ENCODE results near the gene CTBP2.

The CTBP2 gene

GRCh38 chr10:125034675-125035074 lies 125.7 kb downstream of the CTBP2 start:
- DNase-seq = no peak

DNA sequence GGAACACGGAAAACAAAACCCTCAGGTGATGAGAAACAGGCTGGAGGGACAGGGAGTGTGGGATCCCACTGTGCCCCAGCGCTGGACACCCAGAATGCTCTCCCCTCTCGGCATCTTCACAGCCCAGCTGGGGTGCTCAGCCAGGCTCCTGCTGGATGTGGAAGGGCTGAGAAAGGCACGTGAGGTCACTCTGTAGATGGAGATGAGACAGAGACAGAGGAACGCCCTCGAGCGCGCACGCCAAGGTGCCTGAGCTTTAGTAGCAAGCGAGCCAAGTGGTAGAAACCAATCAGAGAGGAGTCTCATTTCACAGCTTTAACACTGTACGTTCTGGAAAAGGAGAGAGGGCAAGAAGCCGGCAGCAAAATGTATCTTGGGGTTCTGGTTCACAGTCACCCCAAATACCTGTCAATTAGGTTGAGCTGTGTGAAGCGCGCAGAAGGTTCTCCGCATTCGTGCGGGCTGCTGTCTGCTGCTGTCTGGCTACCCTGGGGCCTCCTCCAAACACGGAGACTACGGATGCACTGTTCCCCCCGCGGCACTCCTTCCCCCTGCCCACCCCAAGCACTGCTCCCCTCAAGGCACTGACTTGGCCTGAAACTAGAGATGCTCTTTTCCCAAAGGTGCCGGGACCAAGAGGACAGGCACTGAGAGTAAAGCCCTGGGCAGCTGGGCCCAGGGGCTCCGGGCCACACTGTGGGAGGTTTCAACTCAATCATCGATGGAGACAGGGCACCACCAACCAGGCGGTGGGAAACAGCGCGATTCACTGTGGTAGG lies 127.0 kb downstream of the CTBP2 start:
- DNase-seq = no peak

GRCh38 chr10:125032474-125033020 lies 127.8 kb downstream of the CTBP2 start:
- DNase-seq = no peak

- no peak for DNase-seq
These were observed 129.7 kb downstream of the CTBP2 start for GRCh38 chr10:125030567-125031197.

DNA sequence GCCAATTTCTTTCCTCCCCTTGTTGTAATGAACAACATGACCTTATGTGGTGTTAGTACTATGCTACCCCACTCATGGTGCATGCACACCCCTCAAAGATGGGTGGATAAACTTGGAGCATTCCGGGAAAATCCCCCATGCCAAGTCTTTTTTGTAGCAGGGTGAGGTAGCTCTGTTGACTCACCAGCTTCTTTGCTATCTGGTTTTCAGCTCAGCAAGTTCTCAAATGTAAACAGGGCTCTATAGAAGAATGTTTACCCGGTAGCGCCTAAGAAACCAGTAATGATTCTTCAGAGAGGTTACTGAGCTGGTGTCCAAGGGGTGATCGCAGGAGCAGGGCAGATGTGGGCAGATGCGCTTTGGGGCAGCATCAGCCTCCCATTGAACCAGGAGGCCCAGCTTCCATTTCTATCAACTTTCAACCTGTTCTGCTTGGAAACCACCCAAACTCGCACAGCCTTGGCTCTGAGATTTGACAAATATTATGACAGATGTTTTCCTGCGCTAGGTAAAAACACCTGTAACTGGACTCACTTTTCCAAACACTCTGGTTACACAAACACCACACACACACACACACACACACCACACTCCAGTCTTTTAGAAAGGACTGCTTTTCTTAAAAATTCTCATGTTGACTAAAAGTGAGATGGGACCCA lies 130.7 kb downstream of the CTBP2 start:
- no peak for DNase-seq

- no peak for DNase-seq
These were observed 132.2 kb downstream of the CTBP2 start for GRCh38 chr10:125027871-125028869.

DNA sequence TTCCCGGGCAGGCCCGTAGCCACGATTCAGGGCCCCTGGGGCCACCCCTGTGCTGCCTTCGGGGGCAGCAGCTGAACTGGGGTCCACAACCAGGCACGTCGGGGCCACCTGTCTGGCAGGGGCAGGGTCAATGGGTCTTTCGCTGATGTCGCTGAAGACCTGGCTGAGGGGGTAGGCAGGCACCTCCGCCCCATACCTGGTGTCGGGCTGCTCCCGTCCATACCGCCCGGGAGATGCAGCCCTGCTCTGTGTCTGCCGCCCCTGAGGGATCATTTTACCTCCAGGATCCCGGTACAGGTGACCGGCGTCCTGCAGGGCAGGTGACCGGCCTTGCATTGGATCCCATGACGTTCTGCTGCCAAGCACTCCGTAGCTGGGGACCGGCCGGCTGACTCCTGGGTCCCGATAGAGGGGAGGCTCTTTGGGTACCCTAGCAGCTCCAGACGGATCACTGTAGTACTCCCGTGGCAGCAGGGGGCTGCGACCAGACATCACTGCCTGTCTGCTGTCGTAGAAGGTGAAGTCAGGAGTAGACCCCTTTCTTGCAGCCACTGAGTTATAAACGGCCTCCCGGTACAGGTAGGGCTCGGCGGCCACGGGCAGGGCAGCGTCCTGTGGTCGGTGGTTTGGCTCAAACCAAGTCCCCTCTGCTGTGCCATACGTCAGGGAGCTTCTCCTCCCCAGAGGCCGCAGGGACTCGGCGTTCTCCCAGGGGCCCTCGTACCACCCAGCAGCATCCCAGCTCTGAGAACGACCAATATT lies 133.2 kb downstream of the CTBP2 start:
- DNase-seq = no peak

DNA sequence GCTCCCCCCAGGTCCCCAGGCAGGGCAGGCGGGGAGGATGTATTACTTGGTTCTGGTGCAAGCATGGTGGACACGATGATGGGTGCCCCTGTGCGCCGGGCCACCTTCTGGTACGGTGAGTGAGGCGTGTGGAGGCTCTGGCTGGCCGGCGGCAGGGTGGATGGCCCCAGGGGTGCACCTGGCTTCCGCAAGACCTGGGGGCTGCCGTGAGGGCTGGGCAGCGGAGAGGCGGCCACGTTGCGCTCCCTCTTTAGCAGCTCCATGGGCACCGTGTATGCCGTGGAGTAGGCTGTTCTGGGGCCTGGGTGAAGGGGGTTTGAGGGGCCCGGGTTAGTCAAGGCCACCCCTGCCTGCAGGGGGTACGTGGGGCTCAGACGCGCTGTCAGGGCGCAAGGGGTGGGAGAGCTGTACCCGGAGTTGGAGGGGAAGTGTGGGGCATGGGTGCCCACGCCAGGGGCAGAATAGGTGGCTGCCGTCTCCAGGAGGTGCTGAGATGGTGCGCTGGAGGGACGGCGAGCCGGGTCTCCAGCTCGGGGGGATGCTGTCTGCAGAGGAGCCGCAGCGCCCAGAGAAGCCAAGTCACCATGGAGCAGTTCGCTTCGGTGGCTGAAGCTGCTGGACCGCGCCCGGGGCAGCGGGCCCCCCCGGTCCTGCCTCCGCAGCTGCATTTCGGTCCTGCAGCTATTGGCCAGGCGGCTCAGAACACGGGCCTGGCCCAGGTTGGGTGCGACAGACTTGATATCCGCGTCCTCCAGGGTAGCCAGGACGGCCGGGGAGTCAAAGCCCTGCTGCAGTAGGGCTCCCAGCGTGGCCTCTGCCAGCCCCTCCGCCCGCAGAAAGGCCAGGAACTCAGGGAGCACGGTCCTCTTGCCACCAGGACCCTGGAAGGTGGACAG lies 134.1 kb downstream of the CTBP2 start:
- no peak for DNase-seq

DNA sequence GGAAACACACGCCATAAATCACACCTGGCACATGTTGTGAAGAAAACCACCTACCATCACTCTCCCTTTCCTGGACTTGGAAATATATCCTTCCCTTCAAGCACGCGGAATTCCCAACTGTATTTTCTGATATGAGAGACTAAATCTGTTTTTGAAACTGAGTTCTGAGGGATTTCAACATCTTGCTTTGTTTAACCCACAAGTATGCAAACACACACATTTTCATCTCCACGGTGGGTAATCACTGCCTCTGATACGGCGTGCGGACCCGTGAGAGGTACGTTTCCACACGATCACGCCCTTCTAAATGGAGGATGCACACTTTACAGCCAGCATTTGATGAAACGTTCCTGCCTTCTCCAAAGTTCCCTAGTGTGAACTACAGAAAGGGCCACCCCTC lies 135.0 kb downstream of the CTBP2 start:
- DNase-seq = no peak

DNA sequence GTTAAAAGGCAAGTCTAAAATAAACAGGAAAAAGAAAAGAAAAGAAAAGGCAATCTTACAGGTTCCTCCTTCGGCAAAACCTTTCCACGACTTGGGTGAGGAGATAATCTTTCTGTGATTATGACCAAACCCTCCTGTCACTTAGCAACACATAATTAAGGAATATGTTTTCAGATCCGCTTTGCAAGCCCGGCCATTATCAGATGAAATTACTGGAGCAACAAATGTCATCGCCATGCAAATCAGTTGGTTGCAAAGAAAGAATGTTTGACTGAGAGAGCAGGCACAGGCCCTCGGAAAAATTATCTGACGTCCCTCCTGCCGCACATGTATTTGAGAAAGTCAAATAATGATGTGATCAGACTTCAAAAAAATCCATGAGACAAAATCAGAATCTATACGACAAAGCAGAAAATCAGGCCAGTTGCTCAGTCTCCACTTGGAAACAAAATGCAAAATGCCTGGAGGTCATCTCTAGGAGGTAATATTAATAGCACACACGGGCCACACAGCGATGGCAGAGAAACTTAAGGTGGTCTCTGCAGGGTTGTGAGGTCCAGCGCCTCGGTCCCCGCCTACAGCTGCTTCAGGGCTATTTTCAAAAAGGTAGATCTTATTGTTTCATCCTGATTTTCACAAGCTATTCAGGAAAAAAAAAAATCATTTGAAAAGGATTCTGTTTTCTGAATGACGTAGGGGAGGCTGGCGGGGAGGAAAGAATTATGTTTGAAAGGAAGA lies 135.7 kb downstream of the CTBP2 start:
- no peak for DNase-seq

- DNase-seq = no peak
These were observed 136.4 kb downstream of the CTBP2 start for GRCh38 chr10:125023862-125024496.

GRCh38 chr10:125023255-125023654 lies 137.1 kb downstream of the CTBP2 start:
- no peak for DNase-seq

GRCh38 chr10:125022671-125023070 lies 137.7 kb downstream of the CTBP2 start:
- DNase-seq = no peak

- DNase-seq = no peak
These were observed 138.5 kb downstream of the CTBP2 start for GRCh38 chr10:125021686-125022344.

DNA sequence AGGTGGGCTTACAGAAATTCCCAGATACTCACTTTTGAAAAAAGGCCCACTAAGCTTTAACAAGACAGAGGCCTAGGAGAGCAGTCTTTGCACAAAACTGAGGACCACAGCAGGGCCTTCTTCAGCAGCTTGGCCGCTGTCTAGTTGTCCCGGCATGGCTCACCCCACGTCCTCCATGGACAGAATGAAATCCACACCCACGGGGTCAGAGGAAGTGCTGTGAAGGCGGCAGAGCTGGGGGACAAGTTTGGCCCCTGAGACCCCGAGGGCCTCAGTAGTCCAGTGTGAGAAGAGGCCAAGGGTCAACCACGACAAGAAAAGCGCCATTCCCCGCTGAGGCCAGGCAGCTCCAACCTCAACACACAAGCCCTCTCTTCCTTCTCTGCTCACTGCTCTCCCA lies 139.5 kb downstream of the CTBP2 start:
- DNase-seq = no peak

DNA sequence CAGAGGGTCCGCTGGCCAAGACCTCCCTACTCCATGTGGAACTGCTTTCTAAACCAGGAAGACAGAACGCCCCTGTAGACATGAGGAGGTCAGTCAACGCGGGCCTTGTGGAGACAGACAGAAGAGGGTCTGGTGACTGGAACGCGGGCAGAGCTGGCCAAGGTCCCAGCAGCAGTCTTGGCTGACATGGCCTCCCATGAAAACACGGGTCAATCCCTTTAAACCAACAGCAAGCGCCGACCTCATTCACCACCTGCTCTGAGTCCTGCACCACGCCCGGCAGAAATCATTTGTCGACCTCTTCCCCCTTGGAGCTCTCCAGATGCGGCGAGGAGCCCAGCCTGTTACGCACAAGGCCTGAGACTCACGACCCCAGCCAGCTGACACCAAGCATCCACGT lies 140.0 kb downstream of the CTBP2 start:
- DNase-seq = no peak

DNA sequence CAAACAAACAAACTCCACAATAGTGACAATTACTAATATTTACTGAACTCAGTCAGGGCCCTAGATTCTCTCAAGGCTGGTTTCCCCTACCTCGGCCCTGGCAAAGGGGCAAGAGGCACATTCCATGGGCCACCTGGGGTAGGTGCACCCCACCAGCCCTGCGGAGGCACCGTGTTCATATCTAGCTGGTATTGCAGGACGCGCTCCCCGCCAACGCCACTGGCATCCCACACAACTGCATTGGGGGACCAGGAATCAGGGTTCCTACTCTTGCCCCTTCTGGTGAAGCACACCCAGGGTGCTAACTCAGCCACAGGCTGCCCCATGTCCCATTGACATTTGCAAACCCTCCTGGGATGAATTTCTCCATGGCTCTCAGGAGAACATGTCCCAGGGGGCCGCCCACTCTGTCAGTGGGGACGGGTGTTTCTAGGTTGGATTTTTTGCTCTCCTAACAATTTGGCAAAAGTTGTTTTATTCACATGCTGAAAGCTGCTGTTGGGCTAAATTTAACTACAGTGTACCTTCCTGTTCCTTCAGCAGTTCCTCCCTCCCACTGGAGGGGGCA lies 141.7 kb downstream of the CTBP2 start:
- no peak for DNase-seq

DNA sequence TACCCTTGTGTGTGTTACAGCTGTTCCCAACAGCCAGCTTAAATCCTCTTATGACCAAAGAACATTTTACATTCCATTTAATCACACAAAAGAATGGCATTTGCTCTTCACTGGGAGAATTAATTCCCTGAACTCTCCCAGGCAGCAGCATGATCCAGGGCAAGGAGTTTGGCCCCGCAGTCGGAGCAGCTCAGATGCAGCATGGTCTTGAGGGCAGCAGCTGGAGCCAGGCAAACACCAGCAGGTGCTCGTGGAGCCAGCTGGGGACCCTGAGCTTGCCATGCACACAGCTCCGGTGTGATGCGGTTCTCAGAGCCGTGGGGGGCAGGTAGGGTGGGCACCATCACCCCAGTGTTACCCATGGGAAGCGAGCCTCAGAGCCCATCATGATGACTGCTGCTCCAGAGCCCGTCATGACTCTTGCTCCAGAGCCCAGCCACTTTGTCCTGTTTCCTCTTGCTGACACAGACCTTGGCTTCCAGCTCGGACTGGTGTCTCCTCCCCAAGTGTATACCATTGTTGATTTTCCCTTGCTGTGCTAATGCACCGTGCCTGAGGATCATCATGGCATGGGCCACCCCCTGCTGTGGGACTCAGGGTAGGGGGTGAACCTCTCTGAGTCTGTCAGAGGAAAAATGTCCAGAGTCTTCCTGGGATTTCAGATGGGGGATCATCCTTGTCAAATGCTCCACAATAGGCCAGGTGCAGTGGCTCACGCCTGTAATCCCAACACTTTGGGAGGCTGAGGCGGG lies 142.6 kb downstream of the CTBP2 start:
- no peak for DNase-seq
